ENCODE data around the gene POLR2F.

Gene POLR2F

GRCh38 chr22:37927637-37927936, 25.9 kb upstream of the POLR2F start:
- TF ChIP-seq TCF12 (IDR thresholded peaks at IDR 0.05; ENCODE audit: low read depth): no peak
- no peak for TF ChIP-seq TAF1 (IDR thresholded peaks at IDR 0.05; ENCODE audit: low read depth)

- TF ChIP-seq ZBTB7A (IDR thresholded peaks at IDR 0.05; ENCODE audit: low read depth) (no peak), REST (IDR thresholded peaks at IDR 0.05; ENCODE audit: low read depth) (no peak), YY1 (IDR thresholded peaks at IDR 0.05; ENCODE audit: low read depth) (no peak)
These were observed 24.1 kb upstream of the POLR2F start for GRCh38 chr22:37929390-37929789.

GRCh38 chr22:37930270-37930951, 23.1 kb upstream of the POLR2F start:
- no peak for TF ChIP-seq USF1 (IDR thresholded peaks at IDR 0.05)
- no peak for TF ChIP-seq EGR1 (IDR thresholded peaks at IDR 0.05)
- no peak for TF ChIP-seq FOXM1 (IDR thresholded peaks at IDR 0.05; ENCODE audit: borderline replicate concordance, low read depth)
- no peak for TF ChIP-seq EP300 (IDR thresholded peaks at IDR 0.05; ENCODE audit: borderline replicate concordance)

- no peak for TF ChIP-seq RAD21 (IDR thresholded peaks at IDR 0.05; ENCODE audit: low read depth)
- TF ChIP-seq TCF12 (IDR thresholded peaks at IDR 0.05; ENCODE audit: low read depth): peak; percentile 32; the same call in 1 of the 2 replicates
- TF ChIP-seq EGR1 (IDR thresholded peaks at IDR 0.05): no peak
- TF ChIP-seq TAF1 (IDR thresholded peaks at IDR 0.05; ENCODE audit: low read depth): no peak
- no peak for TF ChIP-seq CREB1 (IDR thresholded peaks at IDR 0.05; ENCODE audit: low read depth)
- no peak for TF ChIP-seq FOXM1 (IDR thresholded peaks at IDR 0.05; ENCODE audit: borderline replicate concordance, low read depth)
- no peak for TF ChIP-seq MAX (IDR thresholded peaks at IDR 0.05)
- TF ChIP-seq YY1 (IDR thresholded peaks at IDR 0.05; ENCODE audit: low read depth): no peak
These were observed 22.5 kb upstream of the POLR2F start for GRCh38 chr22:37930952-37931440.

GRCh38 chr22:37931893-37932389, 21.6 kb upstream of the POLR2F start:
- no peak for TF ChIP-seq RAD21 (IDR thresholded peaks at IDR 0.05; ENCODE audit: low read depth)
- no peak for TF ChIP-seq CEBPB (IDR thresholded peaks at IDR 0.05)
- no peak for TF ChIP-seq EP300 (IDR thresholded peaks at IDR 0.05; ENCODE audit: borderline replicate concordance)
- no peak for TF ChIP-seq YY1 (IDR thresholded peaks at IDR 0.05; ENCODE audit: low read depth)
- TF ChIP-seq ZBTB7A (IDR thresholded peaks at IDR 0.05; ENCODE audit: low read depth): no peak
- no peak for TF ChIP-seq FOXM1 (IDR thresholded peaks at IDR 0.05; ENCODE audit: borderline replicate concordance, low read depth)
- TF ChIP-seq USF1 (IDR thresholded peaks at IDR 0.05): no peak
- TF ChIP-seq TCF12 (IDR thresholded peaks at IDR 0.05; ENCODE audit: low read depth): no peak

- TF ChIP-seq NFIC (IDR thresholded peaks at IDR 0.05) (no peak), TEAD4 (IDR thresholded peaks at IDR 0.05) (no peak), REST (IDR thresholded peaks at IDR 0.05; ENCODE audit: low read depth) (no peak)
These were observed 21.1 kb upstream of the POLR2F start for GRCh38 chr22:37932401-37932800.

GRCh38 chr22:37932821-37933578, 20.5 kb upstream of the POLR2F start:
- TF ChIP-seq TCF12 (IDR thresholded peaks at IDR 0.05; ENCODE audit: low read depth) (no peak), TEAD4 (IDR thresholded peaks at IDR 0.05) (no peak), RAD21 (IDR thresholded peaks at IDR 0.05; ENCODE audit: low read depth) (no peak), EGR1 (IDR thresholded peaks at IDR 0.05) (no peak), NFIC (IDR thresholded peaks at IDR 0.05) (no peak), YY1 (IDR thresholded peaks at IDR 0.05; ENCODE audit: low read depth) (no peak), CEBPB (IDR thresholded peaks at IDR 0.05) (no peak), CREB1 (IDR thresholded peaks at IDR 0.05; ENCODE audit: low read depth) (no peak), USF1 (IDR thresholded peaks at IDR 0.05) (no peak), ZBTB7A (IDR thresholded peaks at IDR 0.05; ENCODE audit: low read depth) (no peak), TAF1 (IDR thresholded peaks at IDR 0.05; ENCODE audit: low read depth) (no peak), EP300 (IDR thresholded peaks at IDR 0.05; ENCODE audit: borderline replicate concordance) (no peak), REST (IDR thresholded peaks at IDR 0.05; ENCODE audit: low read depth) (no peak), MAX (IDR thresholded peaks at IDR 0.05) (no peak), FOXM1 (IDR thresholded peaks at IDR 0.05; ENCODE audit: borderline replicate concordance, low read depth) (no peak)

Data from Ishikawa (cell line).